ENCODE results near the gene OR10G8. TPM values are rescaled to one million over a fixed set of nuclear protein-coding genes. Genes with fewer than 3 reads are reported as not detected.

OR10G8 gene
- total RNA-seq, 1 donor from 2014 or later = not detected

DNA sequence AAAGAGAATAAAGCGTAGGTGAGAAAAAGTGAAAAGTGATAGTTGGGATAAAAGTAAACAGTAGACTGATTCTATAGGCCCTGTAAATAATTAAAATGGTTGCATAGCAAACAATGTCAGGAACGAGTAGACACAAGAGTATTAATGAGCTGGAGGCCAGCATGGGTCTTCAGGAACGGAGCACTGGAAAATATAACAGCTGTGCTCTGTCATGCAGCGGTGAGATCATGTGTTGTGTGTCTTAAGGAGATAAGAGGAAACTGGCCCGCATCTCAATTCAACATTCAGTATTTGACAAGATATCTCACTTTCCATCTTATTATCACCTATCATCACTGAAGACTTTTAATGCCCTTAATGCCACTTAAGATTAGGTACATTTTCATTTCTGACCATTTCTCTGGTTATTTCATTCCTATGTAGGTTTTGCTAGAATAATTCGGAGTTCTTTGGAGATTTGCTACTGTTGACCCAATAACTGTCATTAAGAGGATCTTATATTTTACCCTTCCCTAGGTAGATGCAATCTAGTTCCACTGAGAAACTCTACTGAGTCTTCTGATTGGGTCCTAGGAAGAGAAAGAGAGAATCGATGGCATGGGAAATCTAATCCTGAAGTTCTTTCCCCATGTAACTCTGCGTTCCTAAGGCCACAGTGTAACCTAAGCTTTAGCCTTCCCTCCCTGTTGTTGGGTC is 53.2 kb downstream of the OR10G8 start:
- Histone ChIP-seq H3K4me1 (no peaks in the 10 kb centered on the region), H3K27ac (no peak overlapping the region), H3K9me3 (no peaks in the 10 kb centered on the region), H3K27me3 (no peaks in the 10 kb centered on the region), H3K36me3 (no peaks in the 10 kb centered on the region), H3K4me3 (no peak overlapping the region)
- TF ChIP-seq, protein P1, sequence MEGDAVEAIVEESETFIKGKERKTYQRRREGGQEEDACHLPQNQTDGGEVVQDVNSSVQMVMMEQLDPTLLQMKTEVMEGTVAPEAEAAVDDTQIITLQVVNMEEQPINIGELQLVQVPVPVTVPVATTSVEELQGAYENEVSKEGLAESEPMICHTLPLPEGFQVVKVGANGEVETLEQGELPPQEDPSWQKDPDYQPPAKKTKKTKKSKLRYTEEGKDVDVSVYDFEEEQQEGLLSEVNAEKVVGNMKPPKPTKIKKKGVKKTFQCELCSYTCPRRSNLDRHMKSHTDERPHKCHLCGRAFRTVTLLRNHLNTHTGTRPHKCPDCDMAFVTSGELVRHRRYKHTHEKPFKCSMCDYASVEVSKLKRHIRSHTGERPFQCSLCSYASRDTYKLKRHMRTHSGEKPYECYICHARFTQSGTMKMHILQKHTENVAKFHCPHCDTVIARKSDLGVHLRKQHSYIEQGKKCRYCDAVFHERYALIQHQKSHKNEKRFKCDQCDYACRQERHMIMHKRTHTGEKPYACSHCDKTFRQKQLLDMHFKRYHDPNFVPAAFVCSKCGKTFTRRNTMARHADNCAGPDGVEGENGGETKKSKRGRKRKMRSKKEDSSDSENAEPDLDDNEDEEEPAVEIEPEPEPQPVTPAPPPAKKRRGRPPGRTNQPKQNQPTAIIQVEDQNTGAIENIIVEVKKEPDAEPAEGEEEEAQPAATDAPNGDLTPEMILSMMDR (IDR thresholded peaks at IDR 0.05) = no peak
- no peak for DNase-seq (ENCODE audit: low spot score in 2 of 2)
- intact Hi-C loops (cut with DNase I) = loop anchor here (10.0 kb wide), 1 partner anchor 505 kb away; no protein-coding TSS in a partner anchor

Other genes with a start within 250 kb of the OR10G8 start
- not detected for gene OR6M1, start 220.4 kb upstream of the OR10G8 start, total RNA-seq
- not detected for gene TMEM225, start 141.1 kb upstream of the OR10G8 start, total RNA-seq
- not detected for gene OR8D4, start 124.6 kb upstream of the OR10G8 start, total RNA-seq
- not detected for gene OR4D5, start 87.2 kb upstream of the OR10G8 start, total RNA-seq
- not detected for gene OR6T1, start 83.0 kb upstream of the OR10G8 start, total RNA-seq
- not detected for gene OR10S1, start 49.0 kb upstream of the OR10G8 start, total RNA-seq
- gene OR10G6, start 31.6 kb upstream of the OR10G8 start, total RNA-seq = not detected
- not detected for gene OR10G4, start 13.8 kb upstream of the OR10G8 start, total RNA-seq
- not detected for gene OR10G9, start 3.8 kb upstream of the OR10G8 start, total RNA-seq
- gene OR10G7, start 14.5 kb downstream of the OR10G8 start, total RNA-seq = not detected
- 7.6 TPM for gene VWA5A, start 88.7 kb downstream of the OR10G8 start, total RNA-seq
- not detected for gene OR10D3, start 156.5 kb downstream of the OR10G8 start, total RNA-seq
- gene OR8G1, start 214.3 kb downstream of the OR10G8 start, total RNA-seq = not detected
- not detected for gene OR8G5, start 229.6 kb downstream of the OR10G8 start, total RNA-seq